GM13976 (cell line): ENCODE results near the gene KRT34.
"Not testable (repeated sequence)": the region's sequence is repeated elsewhere in the genome, so short reads cannot be mapped to it uniquely, and the experiment has no call there.

Experiments
- DNase-seq: peaks from one replicate; pipeline ENCODE4 v3.0.0; 2012; ENCODE audit warnings: low spot score
- CTCF ChIP-seq: IDR thresholded peaks from 2 replicates; pipeline ENCODE4 v1.5.1; 2012; ENCODE audit warnings: borderline replicate concordance, mild to moderate bottlenecking; ENCODE audit not compliant: insufficient read depth; ENCODE audit errors: extremely low read depth, missing control alignments, control extremely low read depth
- in situ Hi-C: fragments of 300-500 bp; cut with MboI; formaldehyde crosslinking; loops from one replicate; pipeline ENCODE4 v1.12.0; 2022; ENCODE audit warnings: low sequenced_read_pairs, mixed read lengths, inconsistent platforms; ENCODE audit not compliant: unreplicated experiment

KRT34 gene

GRCh38 chr17:41381943-41382342 lies at the start of gene KRT34:
Gene KRT34 (minus strand): TSS chr17:41382306. CDS start chr17:41382246, 60 bp downstream.
- DNase-seq, in situ Hi-C loops: not testable (repeated sequence)

- DNase-seq, in situ Hi-C loops: not testable (repeated sequence)
Observed at GRCh38 chr17:41430376-41430775, 48.3 kb upstream of the KRT34 start.

GRCh38 chr17:41429667-41430066 lies 47.6 kb upstream of the KRT34 start:
- no peak for DNase-seq
- in situ Hi-C loops: no loop called here
- no peak for TF ChIP-seq CTCF

- no peak for DNase-seq
- no peak for TF ChIP-seq CTCF
- in situ Hi-C loops: no loop called here
Observed at GRCh38 chr17:41428591-41429291, 46.6 kb upstream of the KRT34 start.

- TF ChIP-seq CTCF: no peak
- no peak for DNase-seq
- in situ Hi-C loops: no loop called here
Observed at GRCh38 chr17:41424111-41424635, 42.1 kb upstream of the KRT34 start, which contains the start of gene KRT37. Gene KRT37 (minus strand): TSS chr17:41424585. CDS start chr17:41424523, 62 bp downstream.

GRCh38 chr17:41422586-41422985 lies 40.5 kb upstream of the KRT34 start:
- DNase-seq, in situ Hi-C loops: not testable (repeated sequence)

- in situ Hi-C loops: no loop called here
- no peak for DNase-seq
- TF ChIP-seq CTCF: no peak
Observed at GRCh38 chr17:41421617-41422016, 39.5 kb upstream of the KRT34 start.

GRCh38 chr17:41421116-41421515 lies 39.0 kb upstream of the KRT34 start:
- no peak for DNase-seq
- TF ChIP-seq CTCF: no peak
- in situ Hi-C loops: no loop called here
